Endodermal cell (in vitro differentiated cells): ENCODE results near the gene DOK1. TPM values are rescaled to one million over a fixed set of nuclear protein-coding genes. Genes with fewer than 3 reads are reported as not detected.

Experiments
- DNase-seq: peaks from one replicate; pipeline ENCODE4 v3.0.0-alpha.2; 2017
- H3K27ac ChIP-seq: 2 replicates; pipeline ENCODE4 v1.5.1; 2013; ENCODE audit warnings: mild to moderate bottlenecking, low read depth, low read length, moderate library complexity
- H3K27me3 ChIP-seq: 2 replicates; pipeline ENCODE4 v1.6.1; 2013; ENCODE audit warnings: mild to moderate bottlenecking, low read length, moderate library complexity; ENCODE audit not compliant: insufficient read depth, control insufficient read depth, poor library complexity, severe bottlenecking
- H3K36me3 ChIP-seq: 2 replicates; pipeline ENCODE4 v1.7.0; 2013; ENCODE audit warnings: mild to moderate bottlenecking, low read length, moderate library complexity; ENCODE audit not compliant: control insufficient read depth, insufficient read depth
- H3K4me1 ChIP-seq: one replicate; pipeline ENCODE4 v1.7.0; 2013; ENCODE audit warnings: low read length; ENCODE audit not compliant: control insufficient read depth, insufficient read depth
- H3K4me3 ChIP-seq: 2 replicates; pipeline ENCODE4 v1.5.1; 2013; ENCODE audit warnings: mild to moderate bottlenecking, low read length, moderate library complexity
- H3K9ac ChIP-seq: 2 replicates; pipeline ENCODE4 v1.6.1; 2013; ENCODE audit warnings: mild to moderate bottlenecking, low read length, moderate library complexity; ENCODE audit not compliant: poor library complexity, severe bottlenecking; ENCODE audit errors: extremely low read depth
- H3K9me3 ChIP-seq: 2 replicates; pipeline ENCODE4 v1.6.1; 2013; ENCODE audit warnings: mild to moderate bottlenecking, low read length, moderate library complexity; ENCODE audit not compliant: control insufficient read depth
- H3K27ac Mint-ChIP-seq: 2 replicates; pipeline ENCODE4 v1.8.0; 2020; ENCODE audit warnings: mixed read lengths
- H3K27me3 Mint-ChIP-seq: 2 replicates; pipeline ENCODE4 v1.8.0; 2021; ENCODE audit warnings: mild to moderate bottlenecking, mixed read lengths; ENCODE audit not compliant: insufficient read depth
- H3K36me3 Mint-ChIP-seq: 2 replicates; pipeline ENCODE4 v1.8.0; 2020; ENCODE audit warnings: low read depth, mixed read lengths
- H3K4me1 Mint-ChIP-seq: 2 replicates; pipeline ENCODE4 v1.8.0; 2020; ENCODE audit warnings: mixed read lengths
- H3K4me3 Mint-ChIP-seq: 2 replicates; pipeline ENCODE4 v1.8.0; 2020; ENCODE audit warnings: mild to moderate bottlenecking, moderate library complexity, mixed read lengths
- H3K9me3 Mint-ChIP-seq: 2 replicates; pipeline ENCODE4 v1.8.0; 2020; ENCODE audit warnings: mild to moderate bottlenecking, mixed read lengths
- WGBS, 2 experiments: methylation state at CpG; one replicate each; pipeline versions ENCODE4 v1.1.5 to v1.1.7; 2013; ENCODE audit warnings: missing lambda C conversion rate in 2 of 2, mixed read lengths in 1 of 2; ENCODE audit not compliant: insufficient coverage in 1 of 2, insufficient read length in 1 of 2; 5-methylcytosine and 5-hydroxymethylcytosine counted together
- total RNA-seq, 2 donors: library from RNA; stranded (reverse); fragmentation: NEBNext Ultra II Directional in 1 of 2; extraction: Animal tissue kit (Norgen Biotek cat#: 25700) in 1 of 2; gene quantifications; 2 replicates in 1 of 2; 3 replicates in 1 of 2; pipeline ENCODE4 v1.2.1, GENCODE V29; 2021
- TF ChIP-seq, protein P1 (sequence below): fragments of 200-600 bp; sonication (generic); conservative IDR thresholded peaks from 2 replicates; pipeline ENCODE4 v1.5.0; 2021; ENCODE audit warnings: antibody characterized with exemption, mild to moderate bottlenecking

The DOK1 gene
- total RNA-seq, 2 donors from 2014 or later, result 12.9 to 15.1 TPM

DNA sequence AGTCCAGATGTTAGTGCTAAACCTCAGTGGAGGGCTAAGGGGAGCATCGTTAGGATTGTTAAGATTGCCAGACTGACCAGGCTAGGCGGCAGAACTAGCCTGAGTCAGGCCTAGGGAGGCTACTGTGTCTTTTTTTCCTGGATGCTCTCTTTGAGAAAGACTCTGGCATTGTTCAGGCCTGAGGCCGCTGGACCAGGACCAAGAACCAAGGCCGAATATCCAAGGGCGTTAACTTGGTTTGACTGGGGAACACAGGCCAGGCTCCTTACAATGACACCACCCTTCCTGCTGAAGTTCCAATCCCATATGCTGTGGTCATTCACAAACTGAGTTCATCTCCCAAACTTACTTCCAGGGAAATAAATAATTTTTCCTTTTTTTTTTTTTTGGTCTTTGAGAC lies 14.2 kb upstream of the DOK1 start:
- H3K9me3 ChIP-seq, result no peaks in the 10 kb centered on the region
- H3K36me3 Mint-ChIP-seq, result no peaks in the 10 kb centered on the region
- H3K27ac ChIP-seq, result no peak overlapping the region
- no peak overlapping the region for H3K27ac Mint-ChIP-seq
- H3K4me1 ChIP-seq, result no peaks in the 10 kb centered on the region
- TF ChIP-seq, protein P1, sequence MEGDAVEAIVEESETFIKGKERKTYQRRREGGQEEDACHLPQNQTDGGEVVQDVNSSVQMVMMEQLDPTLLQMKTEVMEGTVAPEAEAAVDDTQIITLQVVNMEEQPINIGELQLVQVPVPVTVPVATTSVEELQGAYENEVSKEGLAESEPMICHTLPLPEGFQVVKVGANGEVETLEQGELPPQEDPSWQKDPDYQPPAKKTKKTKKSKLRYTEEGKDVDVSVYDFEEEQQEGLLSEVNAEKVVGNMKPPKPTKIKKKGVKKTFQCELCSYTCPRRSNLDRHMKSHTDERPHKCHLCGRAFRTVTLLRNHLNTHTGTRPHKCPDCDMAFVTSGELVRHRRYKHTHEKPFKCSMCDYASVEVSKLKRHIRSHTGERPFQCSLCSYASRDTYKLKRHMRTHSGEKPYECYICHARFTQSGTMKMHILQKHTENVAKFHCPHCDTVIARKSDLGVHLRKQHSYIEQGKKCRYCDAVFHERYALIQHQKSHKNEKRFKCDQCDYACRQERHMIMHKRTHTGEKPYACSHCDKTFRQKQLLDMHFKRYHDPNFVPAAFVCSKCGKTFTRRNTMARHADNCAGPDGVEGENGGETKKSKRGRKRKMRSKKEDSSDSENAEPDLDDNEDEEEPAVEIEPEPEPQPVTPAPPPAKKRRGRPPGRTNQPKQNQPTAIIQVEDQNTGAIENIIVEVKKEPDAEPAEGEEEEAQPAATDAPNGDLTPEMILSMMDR, result no peak
- no peaks in the 10 kb centered on the region for H3K9me3 Mint-ChIP-seq
- H3K4me3 Mint-ChIP-seq, result no peak overlapping the region
- H3K4me3 ChIP-seq, result no peak overlapping the region
- H3K9ac ChIP-seq, result no peak overlapping the region
- H3K27me3 Mint-ChIP-seq, result peaks cover 2% of the 10 kb centered on the region
- no peaks in the 10 kb centered on the region for H3K36me3 ChIP-seq
- no peaks in the 10 kb centered on the region for H3K27me3 ChIP-seq
- 92 to 96% methylated on average over 5 of the region's 5 CpGs for WGBS, 2 experiments
- H3K4me1 Mint-ChIP-seq, result peaks cover 9% of the 10 kb centered on the region
- DNase-seq, result no peak

DNA sequence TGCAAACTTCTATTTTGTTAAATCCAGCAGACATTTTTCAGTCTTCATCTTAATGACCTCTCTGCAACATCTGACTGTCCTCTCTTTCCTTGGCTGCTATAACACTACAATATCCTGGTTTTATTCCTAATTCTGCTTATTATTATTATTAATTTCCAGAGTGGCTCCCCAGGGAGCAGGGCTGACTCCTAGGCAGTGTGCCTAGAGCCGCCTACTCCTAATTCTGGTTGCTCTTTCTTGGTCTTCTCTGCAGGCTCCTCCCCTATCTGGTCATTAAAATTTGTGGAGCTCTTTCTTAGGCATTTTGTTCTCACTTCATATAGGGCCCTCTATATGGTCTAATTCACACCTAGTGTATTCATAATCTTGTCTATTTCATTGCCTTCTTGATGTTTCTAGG lies 11.5 kb upstream of the DOK1 start:
- Histone ChIP-seq H3K36me3 (no peaks in the 10 kb centered on the region), H3K9ac (no peak overlapping the region), H3K9me3 (no peaks in the 10 kb centered on the region), H3K27me3 (peaks cover 8% of the 10 kb centered on the region), H3K4me3 (no peak overlapping the region), H3K27ac (no peak overlapping the region), H3K4me1 (no peaks in the 10 kb centered on the region)
- WGBS, 2 experiments, result 89 to 91% methylated on average over 1 of the region's 1 CpG
- TF ChIP-seq, protein P1, result no peak
- H3K27ac Mint-ChIP-seq, result no peak overlapping the region
- no peak for DNase-seq
- H3K9me3 Mint-ChIP-seq, result no peaks in the 10 kb centered on the region
- no peak overlapping the region for H3K4me3 Mint-ChIP-seq
- peaks cover 16% of the 10 kb centered on the region for H3K27me3 Mint-ChIP-seq
- H3K4me1 Mint-ChIP-seq, result peaks cover 14% of the 10 kb centered on the region
- no peaks in the 10 kb centered on the region for H3K36me3 Mint-ChIP-seq

DNA sequence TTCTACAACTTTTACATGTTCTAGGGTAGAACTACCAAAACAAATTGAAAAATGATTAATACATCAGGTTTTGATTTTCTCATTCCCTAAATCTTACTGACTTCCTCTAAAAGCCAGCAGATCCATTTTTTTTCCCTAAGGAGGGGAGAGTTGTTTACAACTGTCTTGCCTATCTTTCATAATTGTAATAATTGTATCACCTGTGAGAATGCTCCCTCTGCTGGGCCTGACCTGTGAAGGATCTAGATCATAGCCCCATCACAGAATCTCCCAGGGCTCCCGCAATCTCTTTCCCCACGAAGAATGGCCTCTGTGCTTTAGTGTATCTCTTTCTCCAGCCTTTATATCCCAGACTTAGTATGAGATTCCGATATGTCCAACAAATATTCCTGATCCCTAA lies 9.9 kb upstream of the DOK1 start:
- WGBS, 2 experiments, result 85 to 88% methylated on average over 3 of the region's 3 CpGs
- H3K9me3 Mint-ChIP-seq, result no peaks in the 10 kb centered on the region

More for the DNA sequence above, 9.9 kb upstream of the DOK1 start:
- Histone ChIP-seq H3K4me3 (no peak overlapping the region), H3K36me3 (no peaks in the 10 kb centered on the region), H3K9me3 (no peaks in the 10 kb centered on the region), H3K27me3 (peaks cover 25% of the 10 kb centered on the region), H3K4me1 (no peaks in the 10 kb centered on the region), H3K27ac (no peak overlapping the region), H3K9ac (no peak overlapping the region)
- no peak for DNase-seq
- peaks cover 26% of the 10 kb centered on the region for H3K27me3 Mint-ChIP-seq
- no peaks in the 10 kb centered on the region for H3K36me3 Mint-ChIP-seq
- no peak overlapping the region for H3K4me3 Mint-ChIP-seq
- peaks cover 12% of the 10 kb centered on the region for H3K4me1 Mint-ChIP-seq
- H3K27ac Mint-ChIP-seq, result no peak overlapping the region
- TF ChIP-seq, protein P1, result peak; percentile 42
